ENCODE measurements around the gene ANKRD53.

- TF ChIP-seq CTCF (IDR thresholded peaks at IDR 0.05) (no peak), POLR2A (IDR thresholded peaks at IDR 0.05) (no peak)
Observed at GRCh38 chr2:70975237-70975636, 3.2 kb upstream of the ANKRD53 start.

Measured in body of pancreas (tissue), 4 donors.